ENCODE data around the gene CRPPA. TPM values are rescaled to one million over a fixed set of nuclear protein-coding genes. Genes with fewer than 3 reads are reported as not detected.
"Not testable (repeated sequence)": the region's sequence is repeated elsewhere in the genome, so short reads cannot be mapped to it uniquely, and the experiment has no call there.

The CRPPA gene
- total and polyA plus RNA-seq, 8 donors: 2.1 to 4.2 (median 3.3) TPM

- no peaks in the 10 kb centered on the region for H3K36me3 ChIP-seq
- no peak overlapping the region for H3K27ac ChIP-seq
- H3K4me3 ChIP-seq: no peak overlapping the region
- ATAC-seq (no peak), DNase-seq (no peak)
- H3K27me3 ChIP-seq: peaks cover 10 to 29% of the 10 kb centered on the region in 2 donors
- no peaks in the 10 kb centered on the region for H3K4me1 ChIP-seq
- intact Hi-C loops (cut with DNase I): no loop called here
- TF ChIP-seq CTCF (IDR thresholded peaks at IDR 0.05): no peak
- no peaks in the 10 kb centered on the region for H3K9me3 ChIP-seq
Measured at GRCh38 chr7:16462431-16462889, 41.1 kb upstream of the CRPPA start.

DNA sequence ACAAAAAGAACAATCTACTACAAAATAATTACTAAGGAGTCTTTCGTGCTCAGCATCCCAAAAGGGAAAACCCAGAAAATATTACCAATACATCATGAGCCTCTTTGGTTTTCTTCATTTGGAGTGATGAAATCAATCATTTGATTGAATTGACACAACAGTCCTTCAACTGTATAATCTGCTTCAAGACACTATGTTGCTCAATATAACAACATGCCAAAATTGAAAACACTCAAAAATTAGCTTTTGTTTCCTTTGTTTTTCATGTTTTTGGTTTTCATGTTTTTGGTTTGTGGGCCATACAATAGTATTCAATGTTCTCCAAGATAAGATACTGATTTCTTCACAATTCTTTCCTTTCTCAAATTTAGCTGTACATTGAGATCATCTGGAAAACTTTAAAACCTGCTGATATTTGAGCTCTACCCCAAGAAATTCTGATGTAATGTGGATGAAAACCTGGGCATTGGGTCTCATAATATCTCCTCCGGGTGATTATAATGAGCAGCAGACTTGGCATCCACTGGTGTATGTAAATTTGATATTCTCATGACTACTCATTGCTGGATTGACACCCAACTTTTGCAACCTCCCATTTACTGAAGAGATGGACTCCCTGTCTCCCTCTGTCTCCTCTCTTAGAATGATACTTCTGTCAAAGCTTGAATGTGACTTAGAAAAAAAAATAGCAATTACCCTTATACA, 39.6 kb upstream of the CRPPA start:
- Histone ChIP-seq H3K4me1 (no peaks in the 10 kb centered on the region), H3K27me3 (peaks cover 10 to 19% of the 10 kb centered on the region in 2 donors), H3K4me3 (no peak overlapping the region), H3K27ac (no peak overlapping the region), H3K36me3 (no peaks in the 10 kb centered on the region), H3K9me3 (no peaks in the 10 kb centered on the region)
- intact Hi-C loops (cut with DNase I): no loop called here
- DNase-seq (no peak), ATAC-seq (no peak)
- no peak for TF ChIP-seq CTCF (IDR thresholded peaks at IDR 0.05)

- H3K4me3 ChIP-seq; H3K9me3 ChIP-seq; H3K27me3 ChIP-seq; ATAC-seq; DNase-seq; intact Hi-C loops (cut with DNase I); H3K27ac ChIP-seq; H3K4me1 ChIP-seq; H3K36me3 ChIP-seq: not testable (repeated sequence)
Measured at GRCh38 chr7:16456303-16456702, 35.0 kb upstream of the CRPPA start.

GRCh38 chr7:16455591-16455990, 34.3 kb upstream of the CRPPA start:
- Histone ChIP-seq H3K27me3 (no peaks in the 10 kb centered on the region), H3K36me3 (no peaks in the 10 kb centered on the region), H3K4me1 (no peaks in the 10 kb centered on the region), H3K27ac (no peak overlapping the region), H3K4me3 (no peak overlapping the region), H3K9me3 (no peaks in the 10 kb centered on the region)
- intact Hi-C loops (cut with DNase I): no loop called here
- TF ChIP-seq CTCF (IDR thresholded peaks at IDR 0.05): no peak
- DNase-seq (no peak), ATAC-seq (no peak)

GRCh38 chr7:16450366-16450765, 29.0 kb upstream of the CRPPA start:
- no peaks in the 10 kb centered on the region for H3K36me3 ChIP-seq
- TF ChIP-seq CTCF (IDR thresholded peaks at IDR 0.05): no peak
- DNase-seq (no peak), ATAC-seq (no peak)
- no peak overlapping the region for H3K4me3 ChIP-seq
- H3K27me3 ChIP-seq: no peaks in the 10 kb centered on the region
- H3K27ac ChIP-seq: no peak overlapping the region
- H3K4me1 ChIP-seq: no peaks in the 10 kb centered on the region
- no peaks in the 10 kb centered on the region for H3K9me3 ChIP-seq
- intact Hi-C loops (cut with DNase I): no loop called here

DNA sequence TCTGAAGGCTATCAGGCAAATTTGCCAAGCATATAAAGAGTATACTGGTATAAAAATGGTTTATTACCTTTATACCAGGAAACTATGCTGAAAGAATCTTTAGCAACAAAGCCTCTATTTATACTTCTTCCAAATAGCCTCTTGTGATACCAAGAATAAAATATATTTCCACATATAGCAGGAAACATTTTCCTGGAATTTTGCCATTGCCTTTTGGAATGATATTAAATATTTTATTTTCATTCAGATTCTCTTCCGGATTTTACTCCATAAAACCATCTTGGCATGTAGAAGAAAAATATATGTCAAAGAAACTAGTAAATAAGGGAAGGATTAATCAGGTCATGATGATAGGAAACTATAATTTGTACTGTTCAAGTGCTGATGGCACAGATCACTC, 26.5 kb upstream of the CRPPA start:
- no peak for ATAC-seq
- H3K4me3 ChIP-seq: no peak overlapping the region
- no peaks in the 10 kb centered on the region for H3K4me1 ChIP-seq
- TF ChIP-seq CTCF (IDR thresholded peaks at IDR 0.05): no peak
- intact Hi-C loops (cut with DNase I): no loop called here
- H3K27ac ChIP-seq: no peak overlapping the region
- H3K36me3 ChIP-seq: no peaks in the 10 kb centered on the region
- H3K9me3 ChIP-seq: no peaks in the 10 kb centered on the region
- no peaks in the 10 kb centered on the region for H3K27me3 ChIP-seq
- no peak for DNase-seq

All from left lung (tissue), 10 donors.